Measurements from ENCODE around the gene RPL37A. TPM values are rescaled to one million over a fixed set of nuclear protein-coding genes. Genes with fewer than 3 reads are reported as not detected.
A peak's percentile ranks its signal among the peaks of the same experiment; 100 is the strongest.

The RPL37A gene
- total RNA-seq, 1 donor from 2014 or later, result 2,341 TPM

DNA sequence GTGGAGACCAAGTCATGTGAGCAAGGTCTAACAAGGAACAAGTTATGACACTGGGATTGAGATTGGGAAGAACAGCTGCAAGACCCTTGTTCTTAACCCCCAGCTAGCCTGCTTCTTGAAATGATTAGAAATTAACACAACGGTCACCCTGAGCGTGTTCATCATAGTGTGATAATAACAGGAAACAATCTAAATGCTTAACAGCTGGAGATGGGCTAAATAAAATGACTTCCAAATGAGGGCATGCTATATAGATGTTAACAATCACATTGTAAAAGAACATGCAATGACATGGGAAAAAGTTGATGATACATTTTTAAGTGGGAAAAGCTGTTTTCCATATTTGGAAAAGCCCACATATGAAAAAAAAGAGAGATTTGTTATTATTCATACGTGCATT lies 47.6 kb downstream of the RPL37A start:
- DNase-seq (ENCODE audit: low read depth in 2 of 2), result no peak

DNA sequence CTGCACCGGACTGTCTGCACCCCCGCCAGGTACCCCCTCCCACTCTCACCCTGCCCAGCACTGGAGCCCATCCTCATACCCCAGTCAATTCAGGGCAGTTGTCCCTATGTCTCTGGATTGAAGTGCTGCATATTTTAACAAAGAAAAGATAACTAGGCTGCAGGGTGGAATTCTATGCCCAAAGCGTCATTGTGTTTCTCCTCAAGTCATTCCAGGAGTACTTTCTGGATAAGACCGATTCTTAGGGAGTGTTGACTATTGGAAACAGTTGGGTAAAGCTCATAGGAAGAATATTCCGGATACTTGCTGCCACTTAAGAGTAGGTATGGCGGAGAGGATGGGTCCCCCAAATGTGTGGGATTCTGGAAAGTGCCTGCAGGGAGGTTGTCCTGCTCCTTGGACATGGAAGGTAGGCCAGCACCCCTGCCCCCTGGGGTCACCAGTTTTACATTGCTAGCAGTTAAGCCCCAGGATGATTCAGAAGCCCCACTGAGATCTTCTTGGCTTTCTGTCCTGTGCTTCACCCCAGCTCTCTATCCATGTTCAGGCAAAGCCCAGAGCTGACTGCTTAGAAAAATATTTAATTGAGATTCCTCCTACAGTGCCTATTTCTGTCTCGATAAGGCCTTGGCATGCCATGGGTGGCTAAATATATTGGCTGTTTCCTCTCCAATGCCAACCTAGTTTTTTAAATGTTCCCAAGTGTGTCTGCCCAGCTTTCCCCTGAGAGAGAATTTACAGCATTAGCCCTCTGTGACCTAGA lies 48.2 kb downstream of the RPL37A start:
- no peak for DNase-seq (ENCODE audit: low read depth in 2 of 2)

DNA sequence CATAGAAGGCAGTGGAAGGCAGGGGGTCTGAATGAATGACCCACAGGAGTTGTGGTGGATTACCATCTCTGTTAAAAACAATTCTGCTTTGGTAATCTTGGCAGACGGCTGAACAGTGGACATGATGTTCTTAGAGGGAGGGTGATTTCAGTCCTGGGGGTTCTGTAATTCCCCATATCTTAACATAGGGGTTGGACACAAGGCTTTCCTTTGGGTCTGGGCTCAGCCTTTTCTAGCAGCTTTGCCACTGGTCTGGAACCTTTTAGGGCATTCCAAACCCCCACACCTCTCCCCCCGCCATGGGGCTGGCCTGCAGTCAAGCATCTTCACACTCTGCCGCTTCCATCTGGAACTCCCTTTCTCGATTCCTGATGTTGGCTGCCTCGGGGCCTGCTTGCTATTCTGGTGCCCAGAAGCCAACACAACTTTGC lies 50.3 kb downstream of the RPL37A start:
- DNase-seq (ENCODE audit: low read depth in 2 of 2), result no peak

DNA sequence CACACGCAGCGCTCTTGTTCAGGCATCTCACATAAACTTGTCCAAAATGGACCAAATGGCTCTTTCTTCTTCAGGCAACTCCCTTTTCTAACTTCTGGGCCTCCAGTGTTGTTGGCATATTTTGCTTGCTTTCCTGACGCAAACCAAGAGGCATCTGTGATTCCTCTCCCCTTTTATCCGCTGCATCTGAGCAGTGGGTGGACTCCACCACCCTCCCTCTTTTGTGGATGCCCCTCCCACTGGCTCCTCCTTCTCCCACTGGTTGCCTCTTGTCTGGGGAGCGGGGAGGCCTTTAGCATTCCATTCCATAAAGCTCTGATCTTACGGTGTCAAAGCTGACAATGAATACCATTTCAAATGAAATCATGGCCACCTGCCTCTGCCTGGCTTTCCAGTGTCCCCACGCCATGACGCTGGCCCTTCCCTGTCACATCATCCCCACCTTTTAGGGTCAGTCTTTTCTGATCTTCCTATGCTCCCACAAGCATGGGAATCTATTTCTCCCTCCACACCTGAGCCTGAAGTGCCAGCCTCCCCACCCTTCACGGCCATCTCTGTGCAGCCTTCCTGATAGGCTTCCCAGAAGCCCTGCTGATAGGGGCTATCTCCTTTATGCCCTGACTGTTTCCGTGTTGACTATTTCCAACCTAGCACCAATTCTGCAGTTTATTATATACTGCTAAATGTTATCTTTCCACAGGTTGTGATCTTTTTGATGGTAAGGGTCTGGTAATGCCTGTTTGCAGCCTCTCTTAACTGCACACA lies 51.5 kb downstream of the RPL37A start:
- no peak for DNase-seq (ENCODE audit: low read depth in 2 of 2)

DNA sequence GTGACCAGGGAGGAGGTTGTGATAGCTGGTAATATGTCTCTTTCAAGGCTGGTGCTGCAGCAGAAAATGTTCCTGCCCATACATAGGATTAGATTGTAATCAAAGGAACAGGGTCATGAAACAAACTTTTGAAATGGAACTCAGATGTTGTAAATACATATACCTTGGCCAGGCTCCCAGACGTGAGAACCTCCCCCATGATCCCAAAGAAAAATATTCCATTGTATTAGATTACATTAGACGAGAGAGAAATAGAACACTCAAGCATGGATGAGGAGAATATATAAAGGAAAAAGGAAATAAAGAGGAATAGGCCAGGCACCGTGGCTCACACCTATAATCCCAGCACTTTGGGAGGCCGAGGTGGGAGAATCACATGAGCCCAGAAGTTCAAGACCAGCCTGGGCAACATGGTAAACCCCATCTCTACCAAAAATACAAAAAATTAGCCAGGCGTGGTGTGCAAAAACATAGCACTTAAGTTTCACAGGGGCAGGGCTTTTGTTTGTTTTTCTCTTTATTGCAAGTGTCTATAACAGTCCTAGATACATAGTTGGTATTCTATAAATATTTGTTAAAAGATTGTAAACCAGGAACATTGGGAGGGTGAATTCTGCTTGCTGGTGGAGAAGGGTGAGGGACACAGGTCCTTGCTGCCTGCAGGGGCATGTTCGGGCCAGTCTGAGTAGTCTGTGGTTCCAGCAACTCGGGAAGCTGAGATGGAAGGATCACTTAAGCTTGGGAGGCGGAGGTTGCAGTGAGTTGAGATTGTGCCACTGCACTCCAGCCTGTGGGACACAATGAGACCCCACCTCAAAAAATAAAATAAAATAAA lies 52.8 kb downstream of the RPL37A start:
- peak; percentile 21 to 73 for DNase-seq (ENCODE audit: low read depth in 2 of 2)

DNA sequence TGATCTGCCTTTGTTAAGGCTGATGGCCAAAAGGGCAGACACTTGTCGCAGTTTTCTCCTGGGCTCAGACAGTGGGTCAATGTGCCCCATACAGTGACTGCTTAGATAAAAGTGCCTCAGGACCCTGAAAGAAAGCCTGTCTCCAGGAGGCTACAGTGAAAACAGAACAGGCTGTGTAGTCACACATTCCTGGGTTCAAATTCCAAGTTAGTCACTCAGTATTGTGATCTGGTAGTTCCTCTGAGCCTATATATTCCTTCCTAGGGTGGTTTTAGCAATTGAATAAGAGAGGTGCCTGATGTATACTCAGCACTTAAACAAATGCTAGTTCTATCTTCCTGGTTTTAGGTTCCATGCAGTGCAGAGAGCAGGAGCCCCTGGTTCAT lies 54.4 kb downstream of the RPL37A start:
- DNase-seq (ENCODE audit: low read depth in 2 of 2), result no peak

Other genes starting within 250 kb of the RPL37A start
- gene MARCHF4, start 126.4 kb upstream of the RPL37A start, total RNA-seq, result 0.13 TPM in 2 replicates
- 9.5 and 15.6 TPM in 2 replicates for gene SMARCAL1, start 86.4 kb upstream of the RPL37A start, total RNA-seq
- 53.0 and 54.5 TPM in 2 replicates for gene IGFBP2, start 134.6 kb downstream of the RPL37A start, total RNA-seq
- 0.25 and 0.64 TPM in 2 replicates for gene IGFBP5, start 196.7 kb downstream of the RPL37A start, total RNA-seq

Data from dermis microvascular lymphatic vessel endothelial cell (primary cell).